Right atrium auricular region (tissue), 2 donors: ENCODE measurements around the gene VPS11. TPM values are rescaled to one million over a fixed set of nuclear protein-coding genes. Genes with fewer than 3 reads are reported as not detected.
A peak's percentile ranks its signal among the peaks of the same experiment; 100 is the strongest.
"Not testable (repeated sequence)": the region's sequence is repeated elsewhere in the genome, so short reads cannot be mapped to it uniquely, and the experiment has no call there.

Experiments
- DNase-seq: peaks from one replicate; pipeline ENCODE4 v3.0.0-alpha.2; 2019; ENCODE audit warnings: low spot score
- H3K27ac ChIP-seq, 2 donors: fragments of 200-600 bp; sonication (generic); 1 replicate in 1 of 2; 2 replicates in 1 of 2; pipeline ENCODE4 v1.5.1; 2016 to 2019
- H3K27me3 ChIP-seq, 2 donors: fragments of 200-600 bp; sonication (generic); one replicate each; pipeline versions ENCODE4 v1.5.1 to v1.6.0; 2017 to 2019
- H3K36me3 ChIP-seq: fragments of 200-600 bp; sonication (generic); one replicate; pipeline ENCODE4 v1.5.1; 2016
- H3K4me1 ChIP-seq, 2 donors: fragments of 200-600 bp; sonication (generic); one replicate each; pipeline versions ENCODE4 v1.5.1 to v1.6.0; 2017 to 2019
- H3K4me3 ChIP-seq, 2 donors: fragments of 200-600 bp; sonication (generic); 1 replicate in 1 of 2; 2 replicates in 1 of 2; pipeline ENCODE4 v1.5.1; 2017 to 2019; ENCODE audit warnings: mild to moderate bottlenecking in 1 of 2, moderate library complexity in 1 of 2
- H3K9me3 ChIP-seq, 2 donors: fragments of 200-600 bp; sonication (generic); one replicate each; pipeline ENCODE4 v1.5.1; 2019
- total RNA-seq, 2 donors: library from RNA; depleted of rRNA; stranded (reverse); fragments of >200 nt; gene quantifications; one replicate each; pipeline ENCODE4 v1.1.0, GENCODE V29; 2016
- TF ChIP-seq, protein P1 (sequence below), 2 donors: fragments of 200-600 bp; sonication (generic); IDR thresholded peaks; one replicate each; pipeline ENCODE4 v1.5.1; 2019; ENCODE audit warnings: antibody characterized with exemption in 2 of 2

Gene VPS11
- total RNA-seq, 2 donors from 2014 or later = 22.0 to 23.7 TPM

DNA sequence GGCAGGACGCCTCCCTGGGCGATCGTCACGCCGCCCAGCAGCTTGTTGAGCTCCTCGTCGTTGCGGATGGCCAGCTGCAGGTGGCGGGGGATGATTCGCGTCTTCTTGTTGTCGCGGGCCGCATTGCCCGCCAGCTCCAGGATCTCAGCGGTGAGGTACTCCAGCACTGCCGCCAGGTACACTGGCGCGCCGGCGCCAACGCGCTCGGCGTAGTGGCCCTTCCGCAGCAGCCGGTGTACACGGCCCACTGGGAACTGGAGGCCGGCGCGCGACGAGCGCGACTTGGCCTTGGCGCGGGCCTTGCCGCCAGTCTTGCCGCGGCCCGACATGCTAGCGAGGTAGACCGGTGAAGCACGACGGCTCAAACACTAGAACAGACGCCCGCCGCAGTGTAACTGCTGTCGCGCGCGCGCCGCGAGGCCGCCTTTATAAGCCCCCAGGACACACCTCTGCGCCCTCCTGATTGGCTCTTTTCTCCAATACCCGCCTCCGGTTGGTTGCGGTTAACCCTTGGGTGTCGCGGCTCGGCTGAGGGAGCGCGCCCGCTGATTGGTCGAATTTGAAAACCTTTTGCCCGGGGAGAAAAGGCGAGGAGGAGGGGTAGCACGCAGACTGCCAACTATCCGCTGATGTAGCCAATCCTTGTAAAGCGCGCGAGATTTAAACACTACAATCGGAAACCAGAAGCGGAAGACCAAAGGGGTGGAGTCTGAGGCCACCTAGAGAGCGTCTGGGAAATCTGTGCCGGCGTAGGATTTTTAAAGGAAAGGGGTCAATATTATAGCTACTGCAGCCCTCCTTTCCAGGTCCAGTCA lies 27.7 kb downstream of the VPS11 start:
- Histone ChIP-seq H3K27ac (peak overlapping the region; percentile 90 to 94), H3K27me3 (no peaks in the 10 kb centered on the region), H3K36me3 (peaks cover 23% of the 10 kb centered on the region), H3K4me1 (peaks cover 0 to 31% of the 10 kb centered on the region in 2 donors), H3K9me3 (no peaks in the 10 kb centered on the region), H3K4me3 (peak overlapping the region; percentile 70 to 76)
- peak; percentile 100 for DNase-seq
- TF ChIP-seq, protein P1, sequence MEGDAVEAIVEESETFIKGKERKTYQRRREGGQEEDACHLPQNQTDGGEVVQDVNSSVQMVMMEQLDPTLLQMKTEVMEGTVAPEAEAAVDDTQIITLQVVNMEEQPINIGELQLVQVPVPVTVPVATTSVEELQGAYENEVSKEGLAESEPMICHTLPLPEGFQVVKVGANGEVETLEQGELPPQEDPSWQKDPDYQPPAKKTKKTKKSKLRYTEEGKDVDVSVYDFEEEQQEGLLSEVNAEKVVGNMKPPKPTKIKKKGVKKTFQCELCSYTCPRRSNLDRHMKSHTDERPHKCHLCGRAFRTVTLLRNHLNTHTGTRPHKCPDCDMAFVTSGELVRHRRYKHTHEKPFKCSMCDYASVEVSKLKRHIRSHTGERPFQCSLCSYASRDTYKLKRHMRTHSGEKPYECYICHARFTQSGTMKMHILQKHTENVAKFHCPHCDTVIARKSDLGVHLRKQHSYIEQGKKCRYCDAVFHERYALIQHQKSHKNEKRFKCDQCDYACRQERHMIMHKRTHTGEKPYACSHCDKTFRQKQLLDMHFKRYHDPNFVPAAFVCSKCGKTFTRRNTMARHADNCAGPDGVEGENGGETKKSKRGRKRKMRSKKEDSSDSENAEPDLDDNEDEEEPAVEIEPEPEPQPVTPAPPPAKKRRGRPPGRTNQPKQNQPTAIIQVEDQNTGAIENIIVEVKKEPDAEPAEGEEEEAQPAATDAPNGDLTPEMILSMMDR (IDR thresholded peaks at IDR 0.05) = peak in 1 of 2 donors; percentile 8

DNA sequence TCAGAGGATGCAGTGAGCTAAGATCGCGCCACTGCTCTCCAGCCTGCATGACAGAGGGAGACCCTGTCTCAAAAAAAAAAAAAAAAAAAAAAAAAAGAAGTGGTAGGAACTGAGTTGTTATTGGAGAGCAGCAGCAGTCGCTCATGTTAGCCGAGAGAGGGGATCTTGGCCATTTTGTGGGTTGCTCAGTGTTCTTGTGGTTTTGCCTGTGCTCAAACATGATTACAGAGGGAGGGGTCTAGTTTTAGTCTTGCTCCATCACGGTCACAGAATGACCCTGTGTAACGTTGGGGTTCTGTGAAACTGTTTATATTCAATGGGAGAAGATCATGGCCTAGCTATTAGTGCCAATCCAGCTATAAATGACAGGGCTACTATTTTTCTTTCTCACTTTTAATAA lies 32.1 kb downstream of the VPS11 start:
- DNase-seq = no peak
- no peak overlapping the region for H3K27ac ChIP-seq
- H3K36me3 ChIP-seq = peaks cover 17% of the 10 kb centered on the region
- no peaks in the 10 kb centered on the region for H3K27me3 ChIP-seq
- no peak overlapping the region for H3K4me3 ChIP-seq
- H3K4me1 ChIP-seq = peaks cover 0 to 35% of the 10 kb centered on the region in 2 donors
- TF ChIP-seq, protein P1 (IDR thresholded peaks at IDR 0.05) = no peak
- no peaks in the 10 kb centered on the region for H3K9me3 ChIP-seq

DNA sequence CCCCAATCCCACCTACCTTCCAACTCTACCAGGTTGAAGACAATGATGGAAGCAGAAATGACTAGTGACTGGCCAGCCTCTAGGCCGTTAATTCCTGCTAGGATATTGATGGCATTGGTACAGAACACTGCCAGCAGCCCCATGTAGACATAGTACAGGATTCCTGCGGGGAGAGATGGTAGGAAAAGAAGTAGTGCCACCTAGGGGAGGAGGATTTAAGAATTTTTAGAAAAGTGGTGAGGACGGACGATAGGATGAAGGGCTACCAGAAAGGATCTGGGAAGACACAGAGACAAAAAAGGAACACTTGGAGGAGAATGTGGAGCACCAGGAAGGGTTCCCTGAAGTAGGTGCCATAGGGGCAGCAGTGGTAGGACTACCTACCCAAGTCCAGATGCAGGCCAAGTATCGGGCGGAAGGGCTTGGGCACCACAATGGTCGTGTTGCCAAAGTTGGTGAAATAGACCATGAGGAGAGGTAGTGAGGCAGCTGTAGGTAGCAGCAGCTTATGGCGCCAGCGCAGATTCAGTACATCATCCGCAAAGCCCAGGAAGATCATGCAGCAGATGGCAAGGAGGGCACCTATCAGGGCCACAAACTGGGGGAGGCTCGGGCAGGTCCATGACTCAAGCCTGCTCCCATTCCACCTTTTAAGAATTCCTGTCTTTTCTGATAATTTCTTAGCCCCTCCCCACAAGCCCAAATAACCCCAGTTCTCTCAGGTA lies 32.8 kb downstream of the VPS11 start:
- TF ChIP-seq, protein P1 (IDR thresholded peaks at IDR 0.05) = peak in 1 of 2 donors; percentile 27
- peaks cover 0 to 35% of the 10 kb centered on the region in 2 donors for H3K4me1 ChIP-seq
- peaks cover 17% of the 10 kb centered on the region for H3K36me3 ChIP-seq
- no peak for DNase-seq
- H3K9me3 ChIP-seq = no peaks in the 10 kb centered on the region
- no peaks in the 10 kb centered on the region for H3K27me3 ChIP-seq
- no peak overlapping the region for H3K27ac ChIP-seq
- peak overlapping the region; percentile 75 to 88 for H3K4me3 ChIP-seq

DNA sequence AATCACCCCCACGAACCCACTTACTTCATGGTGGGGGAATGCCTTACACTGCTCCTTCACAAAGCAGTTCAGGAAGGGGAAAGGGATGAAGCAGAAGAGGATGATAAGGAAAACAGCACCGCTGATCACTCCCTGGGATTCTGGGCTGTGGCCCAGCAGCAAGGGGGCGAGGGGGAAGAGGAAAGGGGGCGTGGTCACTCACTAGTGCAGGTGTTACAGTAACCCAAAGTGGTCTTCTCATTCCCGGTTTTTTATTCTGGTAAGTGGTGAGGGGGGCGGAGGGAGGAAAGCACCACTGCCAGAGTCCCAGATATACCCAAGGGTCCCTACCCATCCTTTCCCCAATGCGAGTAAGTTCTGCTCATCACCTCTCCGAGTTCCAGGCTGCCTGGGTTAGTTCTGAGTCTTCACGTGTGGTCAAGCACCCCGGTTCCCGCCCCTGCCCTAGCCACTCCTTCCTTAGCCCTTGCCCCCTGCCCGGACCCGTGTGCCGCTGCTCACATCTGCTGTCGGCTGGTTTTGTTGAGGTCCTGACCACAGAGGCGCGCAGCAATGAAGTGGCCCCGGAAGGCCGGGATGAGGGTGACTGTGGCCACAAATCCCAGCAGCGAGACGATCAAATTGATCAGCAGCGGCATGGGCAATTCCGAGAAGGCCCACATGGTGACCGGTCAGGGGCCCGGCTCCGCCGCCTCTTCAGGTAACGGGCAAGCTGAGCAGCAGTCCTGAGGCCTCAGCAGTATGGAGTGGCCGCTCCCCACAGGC lies 33.6 kb downstream of the VPS11 start:
- Histone ChIP-seq H3K4me3 (peak overlapping the region; percentile 75 to 88), H3K36me3 (peaks cover 17% of the 10 kb centered on the region), H3K27ac (peak overlapping the region; percentile 87 to 93), H3K4me1 (peaks cover 0 to 32% of the 10 kb centered on the region in 2 donors), H3K9me3 (no peaks in the 10 kb centered on the region), H3K27me3 (no peaks in the 10 kb centered on the region)
- TF ChIP-seq, protein P1 (IDR thresholded peaks at IDR 0.05) = no peak
- no peak for DNase-seq

DNA sequence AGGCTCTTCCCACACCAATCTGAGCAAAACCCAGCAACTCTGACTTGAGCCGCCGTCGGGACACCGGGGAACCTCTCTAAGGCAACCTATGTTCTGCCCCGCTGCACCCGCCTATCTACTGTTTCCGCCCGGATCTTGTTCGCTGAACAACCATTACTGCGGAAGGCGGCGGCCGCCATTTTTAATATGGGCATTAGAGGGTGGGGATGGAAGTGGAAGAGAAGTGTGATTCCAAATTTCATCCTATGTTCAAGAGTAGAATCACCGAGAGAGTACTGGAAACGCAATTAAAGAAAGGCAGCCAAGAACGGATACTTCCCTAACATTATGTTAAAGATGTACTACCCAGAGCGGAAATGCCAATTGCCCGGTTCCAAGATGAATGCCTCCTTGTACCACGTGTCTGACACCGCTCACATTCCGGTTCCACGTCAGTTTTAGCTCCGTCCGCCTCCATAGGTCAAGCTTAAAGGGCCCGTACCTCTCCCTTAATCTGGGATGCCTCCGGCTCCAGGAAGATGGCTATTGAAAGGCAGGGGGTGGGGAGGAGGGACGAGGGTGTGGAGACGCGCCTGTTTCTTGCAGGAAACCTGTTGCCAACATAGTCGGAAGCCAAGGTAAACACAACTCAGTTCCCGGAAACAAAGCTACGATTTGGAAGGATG lies 34.3 kb downstream of the VPS11 start, which contains the start of gene DPAGT1:
Gene DPAGT1, minus strand, starts transcription at position 95 of the 665 bp plus-strand sequence. CDS start 198 bp downstream, outside the sequence.
- H3K27me3 ChIP-seq = no peaks in the 10 kb centered on the region
- H3K4me3 ChIP-seq = peak within 1 kb of the TSS; percentile 75 to 88
- H3K4me1 ChIP-seq = peaks cover 0 to 39% of the 10 kb centered on the region in 2 donors
- peaks cover 12% of the 10 kb centered on the region for H3K36me3 ChIP-seq
- TF ChIP-seq, protein P1 (IDR thresholded peaks at IDR 0.05) = no peak
- peak within 1 kb of the TSS; percentile 87 to 93 for H3K27ac ChIP-seq
- DNase-seq = peak; percentile 97
- no peaks in the 10 kb centered on the region for H3K9me3 ChIP-seq

- H3K27me3 ChIP-seq, H3K36me3 ChIP-seq, DNase-seq, H3K9me3 ChIP-seq: not testable (repeated sequence)
- peak overlapping the region; percentile 87 to 93 for H3K27ac ChIP-seq
- peaks cover 0 to 43% of the 10 kb centered on the region in 2 donors for H3K4me1 ChIP-seq
- peak overlapping the region; percentile 2 to 88 for H3K4me3 ChIP-seq
These were observed 35.6 kb downstream of the VPS11 start for GRCh38 chr11:119103161-119103664.
